Activated T-helper 9 cell treated with anti-CD3 and anti-CD28 coated beads, Interleukin-2, amount 50 U/mL, for 16 hours (primary cell): Measurements from ENCODE around the gene TXN2.

ENCODE experiments used
- DNase-seq: peaks from one replicate; pipeline ENCODE4 v3.0.0-alpha.2; 2020; ENCODE audit warnings: low read depth

The TXN2 gene

GRCh38 chr22:36486619-36487384, 5.4 kb upstream of the TXN2 start:
- DNase-seq, result peak; percentile 41

- DNase-seq, result no peak
Observed at GRCh38 chr22:36480941-36481392, 473 bp downstream of the TXN2 start.

- DNase-seq, result no peak
Observed at GRCh38 chr22:36478966-36479365, 2.5 kb downstream of the TXN2 start.

- no peak for DNase-seq
Observed at GRCh38 chr22:36475341-36475740, 6.1 kb downstream of the TXN2 start.

GRCh38 chr22:36472689-36473088, 8.8 kb downstream of the TXN2 start:
- no peak for DNase-seq

- DNase-seq, result no peak
Observed at GRCh38 chr22:36471341-36471821, 10.1 kb downstream of the TXN2 start.

GRCh38 chr22:36470994-36471331, 10.5 kb downstream of the TXN2 start:
- no peak for DNase-seq

- DNase-seq, result peak; percentile 66
Observed at GRCh38 chr22:36470162-36470993, 11.1 kb downstream of the TXN2 start.

- no peak for DNase-seq
Observed at GRCh38 chr22:36469094-36469710, 12.2 kb downstream of the TXN2 start.

- no peak for DNase-seq
Observed at GRCh38 chr22:36467946-36468345, 13.5 kb downstream of the TXN2 start.

GRCh38 chr22:36467042-36467810, 14.2 kb downstream of the TXN2 start:
- DNase-seq, result no peak

- no peak for DNase-seq
Observed at GRCh38 chr22:36466258-36466657, 15.2 kb downstream of the TXN2 start.

- DNase-seq, result no peak
Observed at GRCh38 chr22:36465232-36466021, 16.0 kb downstream of the TXN2 start.

- no peak for DNase-seq
Observed at GRCh38 chr22:36464715-36465231, 16.7 kb downstream of the TXN2 start.

- no peak for DNase-seq
Observed at GRCh38 chr22:36463783-36464184, 17.7 kb downstream of the TXN2 start.

GRCh38 chr22:36461665-36462649, 19.5 kb downstream of the TXN2 start:
- no peak for DNase-seq

- no peak for DNase-seq
Observed at GRCh38 chr22:36460202-36460601, 21.2 kb downstream of the TXN2 start.

- DNase-seq, result no peak
Observed at GRCh38 chr22:36457688-36458450, 23.6 kb downstream of the TXN2 start.

GRCh38 chr22:36456464-36456845, 25.0 kb downstream of the TXN2 start:
- DNase-seq, result no peak
